NCI-H748 (cell line): Measurements from ENCODE around the gene TXNDC11.

ENCODE experiments used
- DNase-seq: peaks from one replicate; lab custom pipeline; 2025; ENCODE audit not compliant: unreplicated experiment; lab: John Stamatoyannopoulos, UW

The TXNDC11 gene

GRCh38 chr16:11662582-11662981 lies 80.1 kb downstream of the TXNDC11 start:
- no peak for DNase-seq

- DNase-seq, result no peak
These were observed 82.1 kb downstream of the TXNDC11 start for GRCh38 chr16:11660565-11660964.

- no peak for DNase-seq
These were observed 83.6 kb downstream of the TXNDC11 start for GRCh38 chr16:11658896-11659708.

GRCh38 chr16:11657556-11657955 lies 85.1 kb downstream of the TXNDC11 start:
- no peak for DNase-seq

GRCh38 chr16:11655655-11656054 lies 87.0 kb downstream of the TXNDC11 start:
- no peak for DNase-seq

GRCh38 chr16:11651796-11652195 lies 90.9 kb downstream of the TXNDC11 start:
- no peak for DNase-seq

- DNase-seq, result no peak
These were observed 91.7 kb downstream of the TXNDC11 start for GRCh38 chr16:11650641-11651591.

- no peak for DNase-seq
These were observed 93.4 kb downstream of the TXNDC11 start for GRCh38 chr16:11649276-11649675.

GRCh38 chr16:11642765-11643116 lies 99.9 kb downstream of the TXNDC11 start:
- DNase-seq, result no peak

GRCh38 chr16:11640987-11641817 lies 101.5 kb downstream of the TXNDC11 start:
- peak; percentile 49 for DNase-seq

- no peak for DNase-seq
These were observed 102.4 kb downstream of the TXNDC11 start for GRCh38 chr16:11639925-11640899.

- DNase-seq, result no peak
These were observed 103.6 kb downstream of the TXNDC11 start for GRCh38 chr16:11639008-11639562.

- no peak for DNase-seq
These were observed 104.5 kb downstream of the TXNDC11 start for GRCh38 chr16:11638140-11638539.

- DNase-seq, result no peak
These were observed 105.3 kb downstream of the TXNDC11 start for GRCh38 chr16:11637320-11637719.

- DNase-seq, result peak; percentile 98
These were observed 106.4 kb downstream of the TXNDC11 start for GRCh38 chr16:11636172-11636721.

GRCh38 chr16:11635679-11636171 lies 106.9 kb downstream of the TXNDC11 start:
- no peak for DNase-seq

- DNase-seq, result no peak
These were observed 107.5 kb downstream of the TXNDC11 start for GRCh38 chr16:11635113-11635652.

- DNase-seq, result no peak
These were observed 108.3 kb downstream of the TXNDC11 start for GRCh38 chr16:11634312-11634711.

- DNase-seq, result no peak
These were observed 109.5 kb downstream of the TXNDC11 start for GRCh38 chr16:11633113-11633512.
